Measurements from ENCODE around the gene HEXIM2.

The HEXIM2 gene

DNA sequence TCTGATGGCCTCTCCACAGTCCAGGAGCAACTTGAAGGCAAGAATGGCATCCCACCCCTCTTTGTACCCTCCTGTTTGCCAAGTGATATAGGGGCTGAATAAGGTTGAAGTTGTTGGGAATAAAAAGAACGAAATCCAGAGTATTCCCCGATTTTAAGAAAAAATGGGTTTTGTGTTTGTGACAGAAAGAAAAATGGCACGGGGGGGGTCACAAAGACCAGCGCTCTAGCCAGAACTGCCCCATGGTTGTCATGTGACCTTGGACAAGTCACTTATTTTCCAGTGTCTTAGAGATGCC lies 15.1 kb upstream of the HEXIM2 start:
- TF ChIP-seq FOXP2 (optimal IDR thresholded peaks at IDR 0.05; ENCODE audit: borderline replicate concordance, extremely low read depth, extremely low read length, insufficient read depth), result no peak
- TF ChIP-seq, protein P1, sequence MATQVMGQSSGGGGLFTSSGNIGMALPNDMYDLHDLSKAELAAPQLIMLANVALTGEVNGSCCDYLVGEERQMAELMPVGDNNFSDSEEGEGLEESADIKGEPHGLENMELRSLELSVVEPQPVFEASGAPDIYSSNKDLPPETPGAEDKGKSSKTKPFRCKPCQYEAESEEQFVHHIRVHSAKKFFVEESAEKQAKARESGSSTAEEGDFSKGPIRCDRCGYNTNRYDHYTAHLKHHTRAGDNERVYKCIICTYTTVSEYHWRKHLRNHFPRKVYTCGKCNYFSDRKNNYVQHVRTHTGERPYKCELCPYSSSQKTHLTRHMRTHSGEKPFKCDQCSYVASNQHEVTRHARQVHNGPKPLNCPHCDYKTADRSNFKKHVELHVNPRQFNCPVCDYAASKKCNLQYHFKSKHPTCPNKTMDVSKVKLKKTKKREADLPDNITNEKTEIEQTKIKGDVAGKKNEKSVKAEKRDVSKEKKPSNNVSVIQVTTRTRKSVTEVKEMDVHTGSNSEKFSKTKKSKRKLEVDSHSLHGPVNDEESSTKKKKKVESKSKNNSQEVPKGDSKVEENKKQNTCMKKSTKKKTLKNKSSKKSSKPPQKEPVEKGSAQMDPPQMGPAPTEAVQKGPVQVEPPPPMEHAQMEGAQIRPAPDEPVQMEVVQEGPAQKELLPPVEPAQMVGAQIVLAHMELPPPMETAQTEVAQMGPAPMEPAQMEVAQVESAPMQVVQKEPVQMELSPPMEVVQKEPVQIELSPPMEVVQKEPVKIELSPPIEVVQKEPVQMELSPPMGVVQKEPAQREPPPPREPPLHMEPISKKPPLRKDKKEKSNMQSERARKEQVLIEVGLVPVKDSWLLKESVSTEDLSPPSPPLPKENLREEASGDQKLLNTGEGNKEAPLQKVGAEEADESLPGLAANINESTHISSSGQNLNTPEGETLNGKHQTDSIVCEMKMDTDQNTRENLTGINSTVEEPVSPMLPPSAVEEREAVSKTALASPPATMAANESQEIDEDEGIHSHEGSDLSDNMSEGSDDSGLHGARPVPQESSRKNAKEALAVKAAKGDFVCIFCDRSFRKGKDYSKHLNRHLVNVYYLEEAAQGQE (IDR thresholded peaks at IDR 0.05; ENCODE audit: insufficient read depth in 1 of 2, low read depth in 2 of 2, low read length in 2 of 2), result no peak
- no peak for TF ChIP-seq SIN3A (IDR thresholded peaks at IDR 0.05; ENCODE audit: borderline replicate concordance, insufficient read depth, low read length)
- TF ChIP-seq TAF1 (IDR thresholded peaks at IDR 0.05; ENCODE audit: borderline replicate concordance, insufficient read depth, low read length), result no peak
- TF ChIP-seq POLR2AphosphoS5 (IDR thresholded peaks at IDR 0.05; ENCODE audit: low read depth, low read length), result no peak

DNA sequence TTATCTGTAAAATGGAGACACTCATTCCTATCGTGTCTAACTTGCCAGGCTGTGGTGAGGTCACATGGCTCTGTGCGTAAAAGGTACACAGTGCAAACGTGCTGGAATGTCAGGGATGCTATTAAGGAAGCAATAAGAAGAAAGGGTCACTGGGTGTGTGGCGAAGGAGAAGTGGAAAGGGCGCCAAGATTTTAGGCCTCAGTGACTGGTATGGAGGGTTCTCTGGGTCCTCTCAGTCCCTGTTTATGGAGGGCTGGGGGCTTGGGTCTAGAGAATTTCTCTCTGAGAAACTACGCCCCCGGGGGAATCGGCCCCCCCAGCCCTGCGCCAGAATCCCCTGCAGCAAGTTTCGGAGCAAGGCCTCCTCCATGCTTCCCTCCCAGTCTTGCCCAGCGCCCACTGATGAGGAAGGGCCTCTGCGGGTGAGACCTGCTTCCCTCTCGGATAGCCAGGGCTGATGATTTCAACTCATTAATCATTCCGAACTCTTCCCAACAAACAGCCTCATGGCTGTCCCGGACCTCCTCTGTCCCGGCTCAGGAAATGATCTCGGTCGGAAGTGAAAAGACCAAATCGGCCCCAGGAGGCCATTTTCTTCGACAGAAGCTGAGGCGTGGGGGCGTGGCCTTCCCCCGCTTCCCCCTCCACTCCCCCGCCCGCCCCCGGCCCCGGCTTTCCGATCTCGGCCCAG lies 14.6 kb upstream of the HEXIM2 start:
- peak; percentile 70 for TF ChIP-seq TAF1 (IDR thresholded peaks at IDR 0.05; ENCODE audit: borderline replicate concordance, insufficient read depth, low read length)
- no peak for TF ChIP-seq SIN3A (IDR thresholded peaks at IDR 0.05; ENCODE audit: borderline replicate concordance, insufficient read depth, low read length)
- no peak for TF ChIP-seq FOXP2 (optimal IDR thresholded peaks at IDR 0.05; ENCODE audit: borderline replicate concordance, extremely low read depth, extremely low read length, insufficient read depth)
- peak; percentile 62; the same call in 1 of the 2 replicates for TF ChIP-seq POLR2AphosphoS5 (IDR thresholded peaks at IDR 0.05; ENCODE audit: low read depth, low read length)
- TF ChIP-seq, protein P1 (IDR thresholded peaks at IDR 0.05; ENCODE audit: insufficient read depth in 1 of 2, low read depth in 2 of 2, low read length in 2 of 2), result peak in 1 of 2 experiments; percentile 32; a peak in 1 of 4 replicates

DNA sequence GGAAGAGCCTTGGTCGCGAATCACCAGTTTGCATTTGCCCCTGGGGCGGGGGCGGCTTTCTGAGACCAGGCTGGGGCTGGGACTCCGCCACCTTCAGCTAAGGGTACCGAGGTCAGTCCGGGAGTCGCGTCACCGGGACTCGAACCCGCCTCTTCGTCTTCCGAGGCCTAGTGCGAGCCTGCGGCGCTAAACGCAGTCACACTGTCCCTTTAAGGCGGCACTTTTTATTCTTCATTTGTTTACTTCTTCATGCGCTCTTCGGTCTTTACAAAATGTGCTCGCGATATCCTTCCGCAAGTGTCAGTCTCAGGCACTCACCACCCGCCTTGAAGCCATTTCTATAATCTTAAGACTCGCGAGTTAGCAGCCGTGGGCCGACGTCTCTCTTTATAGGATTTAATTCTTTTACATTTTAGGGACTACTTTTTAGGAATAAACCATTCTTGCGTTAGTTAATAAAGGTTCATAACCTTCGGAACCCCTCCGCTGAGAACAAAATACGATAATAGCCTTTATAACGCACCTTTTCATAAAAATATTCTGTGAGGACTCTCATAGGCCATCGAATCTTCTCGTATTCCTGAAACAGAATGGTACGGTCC lies 14.0 kb upstream of the HEXIM2 start:
- TF ChIP-seq, protein P1 (IDR thresholded peaks at IDR 0.05; ENCODE audit: insufficient read depth in 1 of 2, low read depth in 2 of 2, low read length in 2 of 2), result 0 out of 4 replicates have a peak, but pooled peaks have one; percentile 7 to 40
- TF ChIP-seq FOXP2 (optimal IDR thresholded peaks at IDR 0.05; ENCODE audit: borderline replicate concordance, extremely low read depth, extremely low read length, insufficient read depth) (peak; percentile 50), SIN3A (IDR thresholded peaks at IDR 0.05; ENCODE audit: borderline replicate concordance, insufficient read depth, low read length) (peak; percentile 87; the same call in 1 of the 2 replicates), POLR2AphosphoS5 (IDR thresholded peaks at IDR 0.05; ENCODE audit: low read depth, low read length) (peak; percentile 13; the same call in 1 of the 2 replicates), TAF1 (IDR thresholded peaks at IDR 0.05; ENCODE audit: borderline replicate concordance, insufficient read depth, low read length) (peak; percentile 58)

DNA sequence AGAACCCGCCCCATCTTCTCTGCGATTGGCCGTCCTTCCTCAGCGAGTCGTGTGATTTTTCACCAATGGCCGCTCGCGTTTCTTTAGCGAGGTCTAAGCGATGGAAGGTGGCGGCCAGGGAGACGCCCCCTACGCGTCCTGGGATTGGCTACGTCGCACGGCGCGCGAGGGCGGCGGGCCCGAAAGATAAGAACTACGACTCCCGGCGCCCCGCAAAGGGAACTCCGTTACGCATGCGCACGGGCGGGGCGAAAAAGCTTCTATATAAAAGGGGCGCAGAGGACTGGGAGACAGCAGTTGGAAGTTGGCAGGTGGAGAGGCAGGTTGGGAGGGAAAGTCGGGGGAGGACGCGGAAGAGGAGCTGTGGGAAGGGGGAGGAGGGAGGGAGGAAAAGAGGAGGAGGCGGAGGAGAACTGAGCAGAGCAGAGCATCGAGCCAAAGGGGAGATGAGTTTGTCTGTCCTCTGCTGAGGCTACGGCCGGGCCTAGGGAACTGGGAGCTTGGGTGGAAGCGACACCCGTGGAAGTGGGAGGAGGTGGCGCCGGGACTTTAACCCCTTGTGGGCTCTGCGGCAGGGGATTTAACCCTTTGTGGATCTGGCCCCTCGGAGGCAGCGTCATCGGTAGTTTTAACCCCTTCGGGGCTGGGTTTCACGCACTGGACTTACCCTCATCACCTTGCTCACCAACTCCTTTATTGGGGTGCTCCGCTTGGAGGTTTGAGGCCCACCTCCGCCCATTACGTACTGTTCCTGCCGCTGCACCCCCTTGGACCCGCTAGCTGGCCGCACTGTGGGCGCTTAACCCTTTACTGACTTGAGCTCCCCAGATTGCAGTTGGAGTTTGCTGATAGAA lies 13.3 kb upstream of the HEXIM2 start, which contains the start of gene HEXIM1:
Gene HEXIM1 (plus strand): TSS at position 293 of the 854 bp plus-strand sequence. CDS start 716 bp downstream, outside the sequence.
- TF ChIP-seq SIN3A (IDR thresholded peaks at IDR 0.05; ENCODE audit: borderline replicate concordance, insufficient read depth, low read length) (peak; percentile 98), FOXP2 (optimal IDR thresholded peaks at IDR 0.05; ENCODE audit: borderline replicate concordance, extremely low read depth, extremely low read length, insufficient read depth) (peak; percentile 93), TAF1 (IDR thresholded peaks at IDR 0.05; ENCODE audit: borderline replicate concordance, insufficient read depth, low read length) (peak; percentile 99), POLR2AphosphoS5 (IDR thresholded peaks at IDR 0.05; ENCODE audit: low read depth, low read length) (peak; percentile 100)
- TF ChIP-seq, protein P1 (IDR thresholded peaks at IDR 0.05; ENCODE audit: insufficient read depth in 1 of 2, low read depth in 2 of 2, low read length in 2 of 2), result peak; percentile 60 to 76; a peak in 3 of 4 replicates
